Measurements from ENCODE around the gene PUM1.

Gene PUM1

DNA sequence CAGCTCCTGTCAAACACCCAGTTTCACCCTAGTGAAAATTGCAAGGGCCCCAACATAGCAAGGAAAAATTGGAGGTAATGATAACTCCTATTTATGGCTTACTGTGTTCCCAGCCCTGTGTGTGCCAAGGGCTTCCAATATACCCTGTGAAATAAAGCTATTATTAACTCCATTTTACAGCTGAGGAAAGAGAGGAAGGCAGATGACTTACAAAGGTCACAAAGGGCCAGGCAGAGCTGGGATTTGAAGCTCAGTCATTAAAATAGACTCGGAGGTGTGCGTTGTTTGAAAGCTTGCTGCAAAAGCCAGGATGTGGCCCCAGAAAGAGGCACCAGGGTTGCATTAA, 136.8 kb downstream of the PUM1 start:
- no peak for ATAC-seq (replicated peaks)
- no peak for DNase-seq
- no peaks in the 10 kb centered on the region for H3K27me3 Mint-ChIP-seq
- peak overlapping the region; percentile 73 to 74 for H3K27ac Mint-ChIP-seq
- peaks cover 7 to 11% of the 10 kb centered on the region in 2 donors for H3K4me1 Mint-ChIP-seq (ENCODE audit: low read depth in 2 of 2)
- no peak overlapping the region for H3K4me3 Mint-ChIP-seq
- H3K9me3 Mint-ChIP-seq, result no peaks in the 10 kb centered on the region
- H3K36me3 Mint-ChIP-seq (ENCODE audit: insufficient read depth), result peaks cover 28% of the 10 kb centered on the region

DNA sequence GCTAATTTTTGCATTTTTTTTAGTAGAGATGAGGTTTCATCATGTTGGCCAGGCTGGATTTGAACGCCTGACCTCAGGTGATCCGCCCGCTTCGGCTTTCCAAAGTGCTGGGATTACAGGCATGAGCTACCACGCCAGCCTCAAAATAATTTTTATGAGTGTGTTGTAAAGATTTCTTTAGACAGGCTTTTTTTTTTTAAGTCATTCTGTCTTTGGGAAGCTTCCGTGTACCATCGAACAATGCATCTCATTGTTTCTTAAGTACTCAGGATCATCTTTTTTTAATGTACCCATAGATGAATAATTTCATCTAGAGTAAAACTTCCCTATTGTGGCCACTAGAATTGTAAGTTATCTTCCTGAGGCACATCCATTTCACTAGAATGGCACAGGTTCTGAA, 137.3 kb downstream of the PUM1 start:
- Mint-ChIP-seq H3K27me3 (no peaks in the 10 kb centered on the region), H3K27ac (peak overlapping the region in 1 of 2 donors; percentile 74), H3K4me3 (no peak overlapping the region), H3K36me3 (ENCODE audit: insufficient read depth) (peaks cover 25% of the 10 kb centered on the region), H3K4me1 (ENCODE audit: low read depth in 2 of 2) (peaks cover 7 to 11% of the 10 kb centered on the region in 2 donors), H3K9me3 (no peaks in the 10 kb centered on the region)
- DNase-seq (no peak), ATAC-seq (replicated peaks) (no peak)

DNA sequence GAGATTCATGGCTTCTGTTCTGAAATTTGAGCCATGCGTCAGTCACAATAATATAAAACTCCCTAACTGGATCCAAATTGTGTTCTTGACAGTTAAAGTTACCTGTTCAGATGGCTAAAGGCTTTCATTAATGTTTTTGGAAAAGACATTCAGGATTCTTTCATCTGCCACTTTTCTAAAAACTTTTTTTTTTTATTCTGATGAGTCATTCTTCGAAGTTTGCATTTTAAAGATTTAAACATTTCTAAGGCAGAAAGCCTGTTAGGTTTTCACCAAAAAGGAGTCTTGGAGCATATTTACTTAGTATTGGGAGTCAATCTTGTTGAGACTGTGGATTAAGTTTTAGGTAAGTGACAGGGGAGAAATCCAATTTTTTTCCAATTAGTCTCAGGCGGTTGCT, 138.1 kb downstream of the PUM1 start:
- Mint-ChIP-seq H3K27ac (no peak overlapping the region), H3K4me1 (ENCODE audit: low read depth in 2 of 2) (peaks cover 7 to 11% of the 10 kb centered on the region in 2 donors), H3K27me3 (no peaks in the 10 kb centered on the region), H3K9me3 (no peaks in the 10 kb centered on the region), H3K36me3 (ENCODE audit: insufficient read depth) (peaks cover 20% of the 10 kb centered on the region), H3K4me3 (no peak overlapping the region)
- ATAC-seq (replicated peaks) (no peak), DNase-seq (no peak)

DNA sequence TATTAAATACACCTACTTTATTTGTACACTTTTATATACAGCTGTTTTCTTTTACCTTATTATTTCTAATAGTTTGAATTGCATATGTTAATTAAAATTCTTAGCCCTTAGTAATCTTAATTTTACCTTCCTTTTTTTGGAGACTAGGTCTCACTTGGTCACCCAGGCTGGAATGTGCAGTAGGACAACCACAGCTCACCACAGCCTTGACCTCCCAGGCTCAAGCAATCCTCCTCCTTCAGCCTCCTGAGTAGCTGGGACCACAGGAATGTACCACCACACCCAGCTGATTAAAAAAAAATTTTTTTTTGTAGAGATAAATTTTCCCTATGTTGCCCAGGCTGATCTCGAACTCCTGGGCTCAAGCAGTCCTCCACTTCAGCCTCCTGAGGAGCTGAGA, 141.9 kb downstream of the PUM1 start:
- DNase-seq (no peak), ATAC-seq (replicated peaks) (no peak)
- peaks cover 0 to 1% of the 10 kb centered on the region in 2 donors for H3K4me1 Mint-ChIP-seq (ENCODE audit: low read depth in 2 of 2)
- no peaks in the 10 kb centered on the region for H3K9me3 Mint-ChIP-seq
- no peaks in the 10 kb centered on the region for H3K27me3 Mint-ChIP-seq
- no peak overlapping the region for H3K27ac Mint-ChIP-seq
- H3K36me3 Mint-ChIP-seq (ENCODE audit: insufficient read depth), result no peaks in the 10 kb centered on the region
- no peak overlapping the region for H3K4me3 Mint-ChIP-seq

DNA sequence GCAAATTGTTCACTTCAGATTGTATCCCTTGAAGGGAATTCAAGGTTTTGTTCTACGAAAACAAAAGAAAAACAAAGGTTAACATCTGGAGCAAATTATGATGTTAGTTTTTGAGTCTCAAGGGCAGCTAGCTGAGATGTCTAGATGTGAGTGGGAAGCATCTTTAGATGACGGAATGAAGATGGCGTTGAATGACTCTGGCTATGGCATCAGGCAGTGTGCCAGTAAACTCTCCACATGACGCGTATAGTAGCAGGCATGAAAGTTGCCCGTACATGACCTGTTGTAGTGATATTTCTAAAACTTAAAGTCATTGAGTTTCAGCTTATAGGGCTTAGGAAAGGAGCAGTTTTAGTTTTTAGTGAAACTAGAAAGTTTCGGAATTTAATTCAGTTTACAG, 144.7 kb downstream of the PUM1 start:
- no peak overlapping the region for H3K27ac Mint-ChIP-seq

DNA sequence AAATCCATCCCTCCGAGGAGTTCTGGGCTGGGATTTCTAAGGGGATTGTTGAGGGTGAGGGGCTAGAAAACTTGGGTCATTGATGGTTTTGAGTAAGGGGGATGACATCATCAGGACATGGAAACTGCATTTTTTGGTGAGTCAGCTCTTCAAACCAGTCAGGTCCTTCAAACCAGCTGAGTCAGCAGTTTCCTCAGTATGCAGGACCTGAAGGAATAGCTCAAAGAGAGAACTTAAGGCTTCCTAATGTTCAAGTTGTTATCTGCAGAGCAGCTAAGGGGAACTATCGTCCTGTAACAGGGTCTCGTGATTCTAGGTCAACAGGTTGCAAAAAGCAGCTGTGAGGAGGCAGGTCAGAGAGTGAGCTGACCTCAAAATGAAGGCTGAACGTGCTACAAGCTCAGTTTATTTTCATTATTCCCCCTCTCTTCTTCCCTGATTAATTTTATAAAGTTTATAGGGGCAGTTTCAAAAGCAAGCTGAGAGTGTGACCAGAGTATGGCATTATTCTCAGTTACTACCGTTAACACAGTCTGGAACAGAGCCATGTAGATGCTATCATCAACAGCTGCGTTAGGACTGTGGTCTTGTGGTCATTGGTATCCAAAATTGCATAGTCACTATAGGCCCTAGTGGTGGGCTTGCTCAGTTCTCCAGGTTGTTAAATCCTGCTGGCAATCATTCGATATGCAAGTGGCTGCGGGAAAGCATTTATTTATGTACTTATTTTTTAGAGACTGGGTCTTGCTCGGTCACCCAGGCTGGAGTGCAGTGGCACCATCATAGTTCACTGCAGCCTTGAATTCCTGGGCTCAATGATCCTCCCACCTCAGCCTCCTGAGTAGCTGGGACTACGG, 146.3 kb downstream of the PUM1 start:
- ATAC-seq (replicated peaks) (peak; percentile 32), DNase-seq (no peak)
- Mint-ChIP-seq H3K4me1 (ENCODE audit: low read depth in 2 of 2) (no peaks in the 10 kb centered on the region), H3K27me3 (no peaks in the 10 kb centered on the region), H3K27ac (no peak overlapping the region), H3K36me3 (ENCODE audit: insufficient read depth) (no peaks in the 10 kb centered on the region), H3K4me3 (no peak overlapping the region), H3K9me3 (no peaks in the 10 kb centered on the region)

More for the DNA sequence above, 144.7 kb downstream of the PUM1 start:
- Mint-ChIP-seq H3K9me3 (no peaks in the 10 kb centered on the region), H3K4me3 (no peak overlapping the region), H3K27me3 (no peaks in the 10 kb centered on the region), H3K36me3 (ENCODE audit: insufficient read depth) (no peaks in the 10 kb centered on the region), H3K4me1 (ENCODE audit: low read depth in 2 of 2) (no peaks in the 10 kb centered on the region)
- ATAC-seq (replicated peaks) (no peak), DNase-seq (no peak)

DNA sequence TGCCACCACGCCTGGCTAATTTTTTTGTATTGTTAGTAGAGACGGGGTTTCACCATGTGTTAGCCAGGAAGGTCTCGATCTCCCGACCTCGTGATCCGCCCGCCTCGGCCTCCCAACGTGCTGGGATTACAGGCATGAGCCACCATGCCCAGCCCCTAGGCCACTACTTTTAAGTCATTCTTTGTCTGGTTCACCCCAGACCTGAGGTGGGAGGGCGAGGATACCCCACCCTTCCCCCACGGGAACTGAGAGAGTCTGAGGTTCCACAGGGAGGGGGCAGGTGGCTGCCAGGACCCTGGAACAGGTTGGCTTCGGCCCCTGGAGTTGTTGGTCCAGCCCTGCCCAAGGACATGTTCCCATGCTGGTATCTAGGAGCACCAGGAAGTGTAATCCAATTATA, 149.2 kb downstream of the PUM1 start:
- DNase-seq, result no peak

DNA sequence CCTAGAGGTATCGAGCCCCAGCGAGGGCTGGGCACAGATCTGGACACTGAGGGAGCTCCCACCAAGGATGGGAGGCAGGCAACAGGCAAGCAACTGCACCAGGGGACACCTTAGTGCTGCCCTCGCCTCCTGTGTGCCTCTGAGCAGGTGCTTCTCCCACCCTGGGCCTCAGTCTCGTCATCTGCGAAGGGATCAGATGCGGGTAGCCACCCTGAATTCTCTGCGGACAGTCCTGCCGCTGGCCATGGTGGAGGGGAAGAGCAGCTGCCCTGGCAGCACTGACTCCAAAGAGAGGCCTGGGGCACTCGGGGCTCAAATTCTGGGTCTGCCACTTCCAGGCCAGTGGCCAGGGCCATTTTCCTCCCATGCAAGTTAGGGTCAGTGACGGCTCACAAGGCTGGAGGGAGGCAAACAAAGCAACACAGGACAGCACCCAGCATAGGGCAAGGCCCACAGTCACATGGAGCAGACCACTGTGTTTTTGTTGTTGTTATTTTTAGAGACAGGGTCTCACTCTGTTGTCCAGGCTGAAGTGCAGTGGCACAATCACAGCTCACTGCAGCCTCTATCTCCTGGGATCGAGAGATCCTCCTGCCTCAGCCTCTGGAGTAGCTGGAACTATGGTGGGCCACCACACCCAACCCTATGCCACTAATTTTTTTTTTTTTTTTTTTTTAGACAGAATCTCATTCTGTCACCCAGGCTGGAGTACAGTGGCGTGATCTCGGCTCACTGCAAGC, 149.9 kb downstream of the PUM1 start:
- H3K27ac Mint-ChIP-seq, result peak overlapping the region in 1 of 2 donors; percentile 54
- H3K9me3 Mint-ChIP-seq, result no peaks in the 10 kb centered on the region

More for the DNA sequence above, 149.2 kb downstream of the PUM1 start:
- no peaks in the 10 kb centered on the region for H3K36me3 Mint-ChIP-seq (ENCODE audit: insufficient read depth)
- peaks cover 0 to 6% of the 10 kb centered on the region in 2 donors for H3K27me3 Mint-ChIP-seq
- H3K27ac Mint-ChIP-seq, result peak overlapping the region in 1 of 2 donors; percentile 54
- H3K9me3 Mint-ChIP-seq, result no peaks in the 10 kb centered on the region
- no peak overlapping the region for H3K4me3 Mint-ChIP-seq
- no peak for ATAC-seq (replicated peaks)
- H3K4me1 Mint-ChIP-seq (ENCODE audit: low read depth in 2 of 2), result peaks cover 0 to 2% of the 10 kb centered on the region in 2 donors

DNA sequence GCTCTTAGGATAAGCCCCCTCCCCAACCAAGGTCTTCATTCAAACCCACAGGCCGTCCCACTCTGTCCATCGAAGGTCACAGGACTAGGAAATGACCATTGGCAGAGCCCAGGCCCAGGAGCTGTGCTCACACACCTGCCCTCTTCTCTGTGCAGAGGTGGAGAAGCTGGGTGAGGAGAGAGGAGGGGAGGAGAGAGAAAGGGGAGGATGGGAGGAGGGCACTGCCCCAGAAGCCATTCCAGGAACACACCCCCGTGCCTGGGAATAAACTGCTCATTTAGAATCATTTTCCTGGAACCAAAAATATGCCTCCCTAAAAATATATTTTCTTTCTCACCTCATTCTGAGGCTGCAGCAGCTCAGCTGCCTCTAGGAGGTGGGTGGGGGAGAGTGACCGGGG, 150.6 kb downstream of the PUM1 start:
- Mint-ChIP-seq H3K4me1 (ENCODE audit: low read depth in 2 of 2) (peaks cover 0 to 2% of the 10 kb centered on the region in 2 donors), H3K27ac (peak overlapping the region in 1 of 2 donors; percentile 16), H3K4me3 (no peak overlapping the region), H3K36me3 (ENCODE audit: insufficient read depth) (no peaks in the 10 kb centered on the region), H3K9me3 (no peaks in the 10 kb centered on the region), H3K27me3 (peaks cover 7 to 20% of the 10 kb centered on the region in 2 donors)
- DNase-seq, result no peak
- ATAC-seq (replicated peaks), result no peak

More for the DNA sequence above, 149.9 kb downstream of the PUM1 start:
- Mint-ChIP-seq H3K4me1 (ENCODE audit: low read depth in 2 of 2) (peaks cover 0 to 2% of the 10 kb centered on the region in 2 donors), H3K27me3 (peaks cover 3 to 13% of the 10 kb centered on the region in 2 donors), H3K4me3 (no peak overlapping the region), H3K36me3 (ENCODE audit: insufficient read depth) (no peaks in the 10 kb centered on the region)
- ATAC-seq (replicated peaks), result no peak
- DNase-seq, result no peak

DNA sequence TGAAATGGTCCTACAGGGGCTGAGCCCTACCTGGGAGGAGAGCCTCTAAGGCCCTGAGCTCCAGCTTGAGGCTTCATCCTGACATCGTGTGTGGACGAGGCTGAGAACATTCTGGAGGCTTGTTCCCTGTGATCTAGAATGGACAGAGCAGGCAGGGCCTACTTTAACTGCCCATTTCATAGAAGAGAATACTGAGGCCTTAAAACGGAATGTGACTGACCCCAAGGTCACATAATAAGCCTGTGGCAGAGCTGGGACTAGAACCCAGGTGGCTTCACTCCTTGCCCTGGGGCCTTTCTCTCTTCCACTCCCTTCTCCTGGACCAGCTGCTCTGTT, 151.0 kb downstream of the PUM1 start:
- H3K27me3 Mint-ChIP-seq, result peaks cover 7 to 24% of the 10 kb centered on the region in 2 donors
- no peaks in the 10 kb centered on the region for H3K9me3 Mint-ChIP-seq
- peak overlapping the region in 1 of 2 donors; percentile 16 for H3K27ac Mint-ChIP-seq
- no peaks in the 10 kb centered on the region for H3K36me3 Mint-ChIP-seq (ENCODE audit: insufficient read depth)
- ATAC-seq (replicated peaks), result no peak
- peaks cover 1 to 5% of the 10 kb centered on the region in 2 donors for H3K4me1 Mint-ChIP-seq (ENCODE audit: low read depth in 2 of 2)
- DNase-seq, result no peak
- H3K4me3 Mint-ChIP-seq, result no peak overlapping the region

DNA sequence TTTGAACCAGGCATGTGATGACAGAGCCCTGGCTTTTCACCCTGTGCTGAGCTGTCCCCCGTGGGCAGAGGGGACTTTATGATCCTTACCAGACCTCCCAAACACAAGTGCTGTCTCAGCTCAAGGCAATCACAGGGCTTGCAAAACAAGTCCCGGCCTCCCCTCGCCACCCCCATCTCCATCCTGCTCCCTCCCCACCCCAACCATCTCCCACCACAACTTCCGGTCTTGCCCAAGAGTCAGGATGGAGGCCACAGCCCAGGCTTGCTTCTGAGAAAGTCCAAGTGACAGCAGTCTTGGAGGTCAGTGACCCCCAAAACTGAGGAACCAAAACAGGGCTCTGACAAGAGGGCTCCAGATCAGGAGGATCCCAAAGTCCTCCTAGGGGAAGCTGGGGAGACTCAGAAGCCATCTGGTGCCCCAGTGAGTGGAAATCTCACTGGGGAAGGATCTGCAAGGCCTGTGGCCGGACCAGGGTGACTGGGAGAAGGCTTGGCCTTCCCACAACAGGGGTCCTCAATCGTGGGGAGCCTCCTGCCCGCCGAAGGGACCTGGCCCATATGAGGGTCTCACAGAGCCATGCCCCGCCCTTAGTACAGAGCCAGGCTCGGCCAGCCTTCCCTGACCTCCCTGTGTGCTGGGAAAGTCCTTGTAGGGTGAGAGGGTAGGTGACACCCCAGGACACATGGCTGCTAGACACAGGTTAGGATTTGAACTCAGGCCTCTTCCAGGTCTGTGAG, 152.4 kb downstream of the PUM1 start:
- H3K4me1 Mint-ChIP-seq (ENCODE audit: low read depth in 2 of 2), result peaks cover 8 to 11% of the 10 kb centered on the region in 2 donors

DNA sequence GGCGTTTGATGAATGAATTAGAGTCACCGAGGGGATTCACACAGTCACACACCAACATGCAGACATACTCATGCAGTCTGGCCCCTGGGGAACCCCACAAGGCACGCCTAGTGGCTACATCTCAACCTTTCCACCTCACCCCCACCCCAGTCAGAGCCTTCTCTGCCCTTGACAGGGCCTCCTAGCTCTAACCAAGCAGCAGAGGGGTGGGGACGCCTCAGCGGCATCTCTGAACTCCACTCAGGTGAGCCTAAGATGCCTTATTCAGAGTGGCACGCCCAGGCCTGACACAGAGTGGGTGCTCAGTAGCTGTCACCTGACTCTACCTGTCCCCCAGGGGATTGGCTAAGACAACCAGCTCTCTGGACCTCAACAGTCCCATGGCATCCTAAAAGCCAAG, 153.3 kb downstream of the PUM1 start:
- DNase-seq (no peak), ATAC-seq (replicated peaks) (no peak)
- Mint-ChIP-seq H3K27ac (no peak overlapping the region), H3K27me3 (peaks cover 14 to 40% of the 10 kb centered on the region in 2 donors), H3K36me3 (ENCODE audit: insufficient read depth) (no peaks in the 10 kb centered on the region), H3K4me1 (ENCODE audit: low read depth in 2 of 2) (peaks cover 14 to 15% of the 10 kb centered on the region in 2 donors), H3K9me3 (no peaks in the 10 kb centered on the region), H3K4me3 (no peak overlapping the region)

More for the DNA sequence above, 152.4 kb downstream of the PUM1 start:
- no peak for ATAC-seq (replicated peaks)
- Mint-ChIP-seq H3K9me3 (no peaks in the 10 kb centered on the region), H3K36me3 (ENCODE audit: insufficient read depth) (no peaks in the 10 kb centered on the region), H3K4me3 (no peak overlapping the region), H3K27ac (peak overlapping the region in 1 of 2 donors; percentile 86), H3K27me3 (peaks cover 7 to 33% of the 10 kb centered on the region in 2 donors)
- no peak for DNase-seq
